H7 (cell line): ENCODE results near the gene F2. TPM values are rescaled to one million over a fixed set of nuclear protein-coding genes. Genes with fewer than 3 reads are reported as not detected.
A peak's percentile ranks its signal among the peaks of the same experiment; 100 is the strongest.

Source experiments
- DNase-seq: peaks from one replicate; pipeline ENCODE4 v3.0.0; 2012
- H3K27me3 ChIP-seq: 2 replicates; pipeline ENCODE4 v1.6.0; 2011; ENCODE audit warnings: mild to moderate bottlenecking, low read length; ENCODE audit not compliant: control insufficient read depth, insufficient read depth
- H3K36me3 ChIP-seq: replicated peaks from 2 replicates; pipeline ENCODE4 v1.5.1; 2011; ENCODE audit warnings: low read length; ENCODE audit not compliant: control insufficient read depth, insufficient read depth
- H3K4me3 ChIP-seq: 2 replicates; pipeline ENCODE4 v1.5.1; 2011; ENCODE audit warnings: low read depth, mild to moderate bottlenecking, control low read depth, low read length, moderate library complexity; ENCODE audit not compliant: insufficient read depth
- total RNA-seq: library from RNA; depleted of rRNA; stranded (reverse); fragments of >200 nt; shearing (Covaris generic); gene quantifications from 2 replicates; pipeline ENCODE4 v1.2.3, GENCODE V29; 2014

F2 gene
- total RNA-seq, 1 experiment from 2014 or later, result not detected

- Histone ChIP-seq H3K36me3 (no peaks in the 10 kb centered on the region; the same call in 1 of the 2 replicates), H3K27me3 (no peaks in the 10 kb centered on the region), H3K4me3 (no peak overlapping the region)
- DNase-seq, result no peak
Measured at GRCh38 chr11:46736615-46737014, 17.6 kb downstream of the F2 start.

DNA sequence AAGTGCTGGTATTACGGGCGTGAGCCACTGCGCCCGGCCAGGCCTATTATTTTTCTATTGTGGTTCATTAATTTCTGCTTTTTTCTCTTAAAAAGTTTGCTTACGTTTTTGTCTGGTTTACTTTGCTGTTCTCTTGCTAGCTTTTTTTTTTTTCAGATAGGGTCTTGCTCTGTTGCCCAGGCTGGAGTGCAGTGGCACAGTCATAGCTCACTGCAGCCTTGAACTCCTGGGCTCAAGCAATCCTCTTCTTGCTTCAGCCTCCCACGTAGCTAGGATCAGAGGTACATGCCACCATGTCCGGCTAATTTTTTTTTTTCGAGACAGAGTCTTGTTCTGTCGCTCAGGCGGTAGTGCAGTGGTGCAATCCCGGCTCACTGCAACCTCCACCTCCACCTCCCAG is 18.7 kb downstream of the F2 start:
- H3K36me3 ChIP-seq, result peaks cover 6% of the 10 kb centered on the region
- no peak for DNase-seq
- no peak overlapping the region for H3K4me3 ChIP-seq
- no peaks in the 10 kb centered on the region for H3K27me3 ChIP-seq

DNA sequence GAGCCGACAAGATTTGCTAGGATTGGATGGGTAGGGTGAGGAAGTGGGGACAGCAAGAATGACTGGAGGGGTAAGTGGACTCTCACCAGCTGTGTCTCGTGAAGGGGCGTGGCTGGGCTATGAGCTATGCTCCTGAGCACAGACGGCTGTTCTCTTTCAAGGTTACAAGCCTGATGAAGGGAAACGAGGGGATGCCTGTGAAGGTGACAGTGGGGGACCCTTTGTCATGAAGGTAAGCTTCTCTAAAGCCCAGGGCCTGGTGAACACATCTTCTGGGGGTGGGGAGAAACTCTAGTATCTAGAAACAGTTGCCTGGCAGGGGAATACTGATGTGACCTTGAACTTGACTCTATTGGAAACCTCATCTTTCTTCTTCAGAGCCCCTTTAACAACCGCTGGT is 19.9 kb downstream of the F2 start:
- DNase-seq, result peak; percentile 49
- Histone ChIP-seq H3K4me3 (no peak overlapping the region), H3K27me3 (no peaks in the 10 kb centered on the region), H3K36me3 (peaks cover 13% of the 10 kb centered on the region)

GRCh38 chr11:46741600-46742484 is 22.8 kb downstream of the F2 start:
- Histone ChIP-seq H3K4me3 (no peak overlapping the region), H3K27me3 (no peaks in the 10 kb centered on the region), H3K36me3 (peaks cover 34% of the 10 kb centered on the region)
- no peak for DNase-seq

- H3K36me3 ChIP-seq, result peaks cover 38% of the 10 kb centered on the region
- no peak for DNase-seq
- no peak overlapping the region for H3K4me3 ChIP-seq
- no peaks in the 10 kb centered on the region for H3K27me3 ChIP-seq
Measured at GRCh38 chr11:46743043-46743442, 24.0 kb downstream of the F2 start.

GRCh38 chr11:46743693-46744339 is 24.8 kb downstream of the F2 start:
- DNase-seq, result no peak
- Histone ChIP-seq H3K4me3 (no peak overlapping the region), H3K36me3 (peaks cover 39% of the 10 kb centered on the region), H3K27me3 (no peaks in the 10 kb centered on the region)

DNA sequence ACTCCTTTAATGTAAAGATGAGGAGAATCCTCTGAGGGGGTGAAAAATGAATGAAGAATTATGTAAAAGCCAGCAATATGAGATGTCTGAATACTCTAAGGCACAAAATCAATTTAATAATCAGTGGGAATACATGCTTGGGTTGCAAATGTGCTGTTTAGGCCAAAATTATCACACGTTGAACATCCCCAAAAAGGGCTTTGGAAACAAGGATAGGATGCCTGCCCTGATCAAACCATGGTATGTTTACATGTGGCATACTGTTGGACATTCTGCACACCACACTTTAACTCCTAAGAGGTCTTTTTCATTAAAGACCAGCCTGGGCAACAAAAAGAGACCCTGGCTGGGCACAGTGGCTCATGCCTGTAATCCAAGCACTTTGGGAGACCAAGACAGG is 26.3 kb downstream of the F2 start:
- no peak for DNase-seq
- H3K36me3 ChIP-seq, result peaks cover 44% of the 10 kb centered on the region
- no peak overlapping the region for H3K4me3 ChIP-seq
- H3K27me3 ChIP-seq, result no peaks in the 10 kb centered on the region

- H3K27me3 ChIP-seq, result no peaks in the 10 kb centered on the region
Measured at GRCh38 chr11:46745995-46746394, 27.0 kb downstream of the F2 start.

GRCh38 chr11:46747150-46747549 is 28.1 kb downstream of the F2 start:
- peaks cover 52% of the 10 kb centered on the region for H3K36me3 ChIP-seq
- H3K27me3 ChIP-seq, result no peaks in the 10 kb centered on the region
- DNase-seq, result no peak
- no peak overlapping the region for H3K4me3 ChIP-seq

More at GRCh38 chr11:46745995-46746394, 27.0 kb downstream of the F2 start:
- DNase-seq, result no peak
- Histone ChIP-seq H3K4me3 (no peak overlapping the region), H3K36me3 (peaks cover 50% of the 10 kb centered on the region)

GRCh38 chr11:46755962-46756361 is 36.9 kb downstream of the F2 start:
- DNase-seq, result no peak
- Histone ChIP-seq H3K36me3 (peaks cover 42% of the 10 kb centered on the region), H3K27me3 (no peaks in the 10 kb centered on the region), H3K4me3 (no peak overlapping the region)

GRCh38 chr11:46759196-46759595 is 40.2 kb downstream of the F2 start:
- Histone ChIP-seq H3K4me3 (no peak overlapping the region), H3K27me3 (no peaks in the 10 kb centered on the region), H3K36me3 (peaks cover 46% of the 10 kb centered on the region)
- DNase-seq, result no peak

DNA sequence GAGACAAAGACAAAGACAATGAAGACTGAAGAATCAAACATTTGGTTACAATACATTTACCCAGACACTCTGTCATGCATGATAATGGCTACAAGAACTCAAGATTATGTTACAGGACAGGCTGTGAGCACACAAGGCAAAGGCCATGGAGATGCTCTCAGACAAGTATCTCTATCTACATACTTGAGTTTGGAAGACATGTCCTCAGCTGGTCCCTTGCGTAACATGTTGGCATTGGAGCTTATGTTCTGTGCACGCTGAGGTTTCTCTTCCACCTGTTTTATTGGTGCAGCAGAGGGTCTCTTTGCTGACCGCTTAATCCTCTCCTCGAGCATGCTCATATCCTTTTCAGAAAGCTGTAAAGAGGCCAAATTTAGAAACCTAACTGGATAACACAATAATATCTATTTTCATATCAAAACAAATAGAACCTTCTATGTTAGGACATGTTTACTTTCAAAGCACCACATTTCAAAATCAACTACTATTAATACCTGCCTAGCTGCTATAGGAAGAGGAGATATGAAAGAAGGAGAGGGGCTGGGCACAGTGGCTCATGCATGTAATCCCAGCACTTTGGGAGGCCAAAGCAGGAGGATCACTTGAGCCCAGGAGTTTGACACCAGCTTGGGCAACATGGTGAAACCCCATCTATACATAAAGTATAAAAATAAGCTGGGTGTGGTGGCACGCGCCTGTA is 41.6 kb downstream of the F2 start:
- Histone ChIP-seq H3K4me3 (no peak overlapping the region), H3K27me3 (no peaks in the 10 kb centered on the region), H3K36me3 (peaks cover 46% of the 10 kb centered on the region)
- no peak for DNase-seq

DNA sequence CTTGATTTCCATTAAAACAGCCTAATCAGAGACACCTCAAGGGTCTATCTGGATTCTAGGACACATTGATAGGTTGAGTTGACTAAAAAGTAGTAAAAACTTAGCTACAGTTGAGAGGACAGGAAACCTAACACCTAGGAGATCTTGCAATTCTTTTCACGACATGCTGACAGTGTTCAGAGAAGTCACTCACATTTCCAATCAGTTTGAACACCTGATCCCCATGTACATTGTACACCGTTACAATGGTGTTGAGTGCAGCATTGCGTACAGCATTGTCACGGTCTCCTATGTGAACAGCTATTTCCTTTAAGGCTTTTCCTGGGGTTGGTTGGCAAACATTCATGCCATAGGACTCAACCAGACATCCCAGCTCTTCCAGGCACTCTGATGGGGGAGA is 42.8 kb downstream of the F2 start:
- Histone ChIP-seq H3K36me3 (peaks cover 46% of the 10 kb centered on the region), H3K4me3 (no peak overlapping the region), H3K27me3 (no peaks in the 10 kb centered on the region)
- DNase-seq, result no peak

DNA sequence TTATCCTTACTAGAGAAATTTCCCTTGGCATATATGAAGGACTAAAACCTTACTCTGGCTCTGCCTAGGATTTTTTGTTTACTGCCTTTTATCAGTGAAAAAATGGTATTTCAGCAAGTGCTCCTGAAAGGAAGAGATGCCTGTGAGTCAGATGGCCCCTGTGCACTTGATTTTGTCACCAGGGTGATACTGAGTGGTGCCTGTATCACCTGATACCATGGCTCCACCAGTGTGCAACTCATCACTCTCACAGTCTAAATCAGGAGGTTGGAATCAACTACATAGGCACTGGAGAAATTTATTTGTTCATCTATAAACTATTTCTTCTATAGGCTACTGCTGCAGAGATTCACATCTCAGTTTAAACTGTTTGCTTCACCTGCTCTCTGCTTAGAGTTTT is 43.2 kb downstream of the F2 start:
- Histone ChIP-seq H3K27me3 (no peaks in the 10 kb centered on the region), H3K36me3 (peaks cover 46% of the 10 kb centered on the region)

GRCh38 chr11:46766656-46767055 is 47.6 kb downstream of the F2 start:
- Histone ChIP-seq H3K4me3 (no peak overlapping the region), H3K27me3 (no peaks in the 10 kb centered on the region), H3K36me3 (peaks cover 38% of the 10 kb centered on the region)
- no peak for DNase-seq

More for the DNA sequence above, 43.2 kb downstream of the F2 start:
- no peak for DNase-seq
- no peak overlapping the region for H3K4me3 ChIP-seq
